Measurements from ENCODE around the gene COL13A1. TPM values are rescaled to one million over a fixed set of nuclear protein-coding genes. Genes with fewer than 3 reads are reported as not detected.

The COL13A1 gene
- total and polyA plus RNA-seq, 2 of the 8 experiments (the other 6 are each of a cell fraction or from before 2014, with no cell fraction given) = 2.6 to 5.2 TPM

DNA sequence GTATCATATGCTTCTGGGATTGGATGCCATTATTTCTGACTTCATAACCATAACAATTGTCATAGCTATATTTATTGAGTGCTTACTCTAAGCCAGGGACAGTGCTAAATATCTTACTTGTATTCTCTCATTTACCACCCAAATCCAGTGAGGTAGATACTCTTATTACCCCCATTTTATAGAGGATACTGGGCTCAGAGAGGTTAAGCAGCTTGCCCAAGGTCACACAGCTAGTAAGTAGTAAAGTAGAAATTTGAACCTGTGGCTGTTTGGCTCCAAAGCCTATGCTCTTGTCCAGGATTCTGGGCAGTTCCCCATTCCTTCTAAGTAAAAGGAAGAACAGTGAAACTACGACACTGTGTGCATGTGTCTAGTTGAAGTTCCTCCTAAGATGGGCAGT is 56.5 kb downstream of the COL13A1 start (continued):
- TF ChIP-seq POLR2A (IDR thresholded peaks at IDR 0.05; ENCODE audit: control extremely low read depth in 1 of 2, low read depth in 2 of 2, low read length in 2 of 2) (no peak), CREB1 (IDR thresholded peaks at IDR 0.05) (no peak), YY1 (IDR thresholded peaks at IDR 0.05; ENCODE audit: low read depth, low read length) (no peak), ZNF274 (IDR thresholded peaks at IDR 0.05; ENCODE audit: borderline replicate concordance, extremely low read depth, low read length) (no peak), SIX5 (IDR thresholded peaks at IDR 0.05; ENCODE audit: low read depth, low read length) (no peak)

All from H1 (cell line).